HPDE6-E6E7 (cell line): ENCODE results near the gene FUT8.

ENCODE experiments used
- DNase-seq: peaks from one replicate; pipeline ENCODE4 v3.0.0; 2011; ENCODE audit warnings: missing footprints; ENCODE audit errors: extremely low spot score

The FUT8 gene

GRCh38 chr14:65558363-65558762 is 145.8 kb downstream of the FUT8 start:
- DNase-seq: no peak

GRCh38 chr14:65560340-65561027 is 148.0 kb downstream of the FUT8 start:
- no peak for DNase-seq

- DNase-seq: no peak
Observed at GRCh38 chr14:65564370-65564769, 151.8 kb downstream of the FUT8 start.

- no peak for DNase-seq
Observed at GRCh38 chr14:65565948-65566347, 153.4 kb downstream of the FUT8 start.

DNA sequence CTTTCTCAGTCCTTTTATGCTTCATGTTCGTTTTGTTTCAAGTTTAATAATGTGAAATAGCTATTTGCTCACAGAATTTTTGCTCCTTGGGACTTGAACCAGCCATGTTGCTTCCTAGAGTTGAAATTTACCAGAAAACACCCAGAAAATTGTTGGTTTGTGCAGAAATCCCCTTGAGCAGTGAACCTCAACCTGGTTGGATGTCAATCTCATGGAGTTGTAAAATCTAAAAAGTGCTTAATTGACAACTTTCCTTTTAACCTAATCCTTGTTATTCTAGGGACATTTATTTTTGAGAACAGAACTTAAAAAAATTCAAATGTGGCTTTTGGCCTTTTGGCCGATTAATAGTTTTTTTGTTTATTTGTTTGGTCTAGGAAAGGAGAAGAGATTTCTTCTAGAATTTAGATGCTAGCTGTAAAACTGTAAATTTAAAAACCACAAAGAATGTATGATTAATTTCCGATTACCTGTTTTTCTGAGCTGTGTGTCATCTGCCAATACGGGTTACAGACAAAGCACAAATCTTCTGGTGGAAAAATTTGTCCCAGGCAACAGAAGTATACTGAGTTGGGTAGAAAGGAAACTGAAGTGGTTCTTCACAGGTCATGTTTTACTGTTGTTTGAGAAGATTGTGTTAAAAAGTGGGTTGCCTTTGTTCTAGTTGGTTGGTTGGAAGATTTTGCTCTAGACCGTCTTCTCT is 154.4 kb downstream of the FUT8 start:
- DNase-seq: peak; percentile 10

DNA sequence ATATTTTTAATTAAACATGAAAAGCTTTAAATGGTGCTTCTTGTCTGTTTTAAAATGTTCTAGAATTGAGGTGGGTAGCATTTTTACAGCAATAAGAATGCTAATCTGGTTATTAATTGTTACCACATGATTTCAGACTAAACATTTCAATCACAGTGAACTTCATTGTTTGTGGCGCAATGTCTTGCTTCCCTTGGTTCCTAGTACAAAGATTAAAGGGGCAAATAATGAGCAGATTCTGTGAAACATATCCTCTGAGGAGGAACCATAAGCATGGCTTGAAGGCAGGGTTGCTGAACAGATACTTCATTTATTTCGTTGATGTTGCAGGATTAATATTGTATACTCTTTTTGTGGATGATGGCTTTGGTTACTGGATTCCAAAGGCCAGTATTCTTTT is 162.1 kb downstream of the FUT8 start:
- DNase-seq: no peak

DNA sequence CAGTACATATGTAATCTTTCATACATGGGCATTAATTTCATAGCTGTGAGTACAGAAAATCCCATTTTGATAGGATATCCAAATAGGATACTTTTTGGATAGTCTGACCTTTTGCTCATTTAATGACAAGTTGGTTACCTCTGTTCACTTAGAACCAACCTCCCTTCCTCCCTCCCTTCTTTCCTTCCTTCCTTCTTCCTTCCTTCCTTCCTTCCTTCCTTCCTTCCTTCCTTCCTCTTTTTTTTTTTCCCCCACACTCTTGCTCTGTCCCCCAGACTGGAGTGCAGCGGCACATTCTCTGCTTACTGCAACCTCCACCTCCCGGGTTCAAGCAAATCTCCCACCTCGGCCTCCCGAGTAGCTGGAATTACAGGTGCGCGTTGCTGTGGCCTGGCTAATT is 162.9 kb downstream of the FUT8 start:
- no peak for DNase-seq

GRCh38 chr14:65580973-65581372 is 168.4 kb downstream of the FUT8 start:
- no peak for DNase-seq

GRCh38 chr14:65581378-65581777 is 168.8 kb downstream of the FUT8 start:
- no peak for DNase-seq

- DNase-seq: no peak
Observed at GRCh38 chr14:65581799-65582198, 169.3 kb downstream of the FUT8 start.

- DNase-seq: no peak
Observed at GRCh38 chr14:65585216-65585615, 172.7 kb downstream of the FUT8 start.

DNA sequence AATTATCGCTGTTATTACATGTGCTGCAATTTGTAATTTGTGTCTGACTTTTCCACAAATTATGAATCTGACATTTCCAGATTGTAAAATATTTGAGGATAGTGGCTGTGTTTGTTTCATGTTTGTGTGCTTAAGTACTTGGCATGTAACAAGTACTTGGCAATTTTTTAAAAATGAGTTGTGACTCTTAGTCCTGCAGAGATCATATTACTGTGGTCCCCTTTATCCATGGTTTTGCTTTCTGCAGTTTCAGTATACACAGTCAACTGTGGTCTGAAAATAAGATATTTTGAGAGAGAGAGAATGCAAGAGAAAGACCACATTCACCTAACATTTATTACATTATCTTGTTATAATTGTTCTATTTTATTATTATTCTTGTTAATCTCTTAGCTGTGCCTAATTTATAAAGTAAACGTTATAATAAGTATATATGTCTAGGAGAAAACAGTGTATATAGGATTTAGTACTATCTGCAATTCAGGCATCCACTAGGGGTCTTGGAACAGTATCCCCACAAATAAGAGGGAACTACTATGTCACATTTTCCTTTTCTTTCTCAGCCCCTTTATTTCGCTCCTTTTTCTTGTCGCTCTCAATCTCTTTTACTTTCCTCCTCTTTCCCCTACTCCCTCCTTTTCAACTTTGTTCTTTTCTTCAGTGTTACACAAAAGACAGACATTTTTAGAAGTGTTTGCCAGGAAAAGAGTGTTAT is 176.1 kb downstream of the FUT8 start:
- no peak for DNase-seq

GRCh38 chr14:65594153-65594881 is 181.8 kb downstream of the FUT8 start:
- peak; percentile 2 for DNase-seq

GRCh38 chr14:65594882-65595237 is 182.3 kb downstream of the FUT8 start:
- no peak for DNase-seq

DNA sequence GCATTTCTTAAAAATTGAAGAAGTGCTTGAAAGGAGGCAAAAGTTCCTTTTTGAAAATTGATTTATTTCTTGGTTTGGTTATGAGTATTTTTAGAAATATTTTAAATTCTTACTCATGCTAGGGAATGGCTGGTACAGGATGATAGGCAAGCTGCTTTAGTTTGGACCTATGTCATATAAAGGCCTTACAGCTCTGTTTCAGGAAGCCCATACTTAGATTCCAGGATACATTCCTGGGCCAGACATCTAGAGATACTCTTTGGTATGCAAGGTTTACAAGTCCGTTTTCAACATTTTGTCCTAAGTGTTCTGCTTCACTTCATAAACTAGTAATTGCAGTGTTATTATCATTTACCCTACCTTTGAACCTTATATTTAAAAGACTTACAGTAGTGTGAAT is 186.8 kb downstream of the FUT8 start:
- DNase-seq: no peak

- no peak for DNase-seq
Observed at GRCh38 chr14:65600742-65601141, 188.2 kb downstream of the FUT8 start.

DNA sequence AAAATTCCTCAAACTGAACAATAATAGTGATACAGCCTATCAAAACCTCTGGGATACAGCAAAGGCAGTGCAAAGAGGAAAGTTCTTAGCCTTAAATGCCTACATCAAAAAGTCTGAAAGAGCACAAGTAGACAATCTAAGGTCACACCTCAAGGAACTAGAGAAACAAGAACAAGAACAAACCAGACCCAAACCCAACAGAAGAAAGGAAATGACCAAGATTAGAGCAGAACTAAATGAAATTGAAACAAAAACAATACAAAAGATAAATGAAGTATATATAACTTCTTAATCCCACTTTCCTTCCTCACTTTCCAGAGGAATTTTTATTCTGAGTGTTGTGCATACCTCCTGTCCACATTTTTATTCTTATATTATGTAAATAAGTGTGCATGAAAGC is 192.0 kb downstream of the FUT8 start:
- no peak for DNase-seq

- no peak for DNase-seq
Observed at GRCh38 chr14:65604936-65605335, 192.4 kb downstream of the FUT8 start.

DNA sequence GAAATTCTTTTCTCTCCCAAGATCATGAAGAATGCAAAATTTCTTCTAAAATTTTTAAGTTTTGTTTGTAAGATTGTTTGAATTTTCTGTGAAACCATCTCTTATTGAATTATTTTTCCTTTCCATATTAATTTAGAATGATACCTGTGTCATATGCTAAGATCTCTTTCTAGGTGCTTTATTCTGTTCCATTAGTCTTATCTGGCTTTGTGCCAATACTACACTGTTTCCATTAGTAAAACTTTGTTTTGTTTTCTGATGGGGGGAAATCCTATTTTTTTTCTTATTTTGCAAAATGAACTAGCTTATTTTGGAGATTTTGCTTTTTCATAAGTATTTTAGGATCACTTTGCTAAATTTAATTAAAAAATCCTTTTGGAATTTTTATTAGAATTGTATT is 193.9 kb downstream of the FUT8 start:
- no peak for DNase-seq

- no peak for DNase-seq
Observed at GRCh38 chr14:65613131-65613650, 200.7 kb downstream of the FUT8 start.

GRCh38 chr14:65618996-65619395 is 206.5 kb downstream of the FUT8 start:
- no peak for DNase-seq

DNA sequence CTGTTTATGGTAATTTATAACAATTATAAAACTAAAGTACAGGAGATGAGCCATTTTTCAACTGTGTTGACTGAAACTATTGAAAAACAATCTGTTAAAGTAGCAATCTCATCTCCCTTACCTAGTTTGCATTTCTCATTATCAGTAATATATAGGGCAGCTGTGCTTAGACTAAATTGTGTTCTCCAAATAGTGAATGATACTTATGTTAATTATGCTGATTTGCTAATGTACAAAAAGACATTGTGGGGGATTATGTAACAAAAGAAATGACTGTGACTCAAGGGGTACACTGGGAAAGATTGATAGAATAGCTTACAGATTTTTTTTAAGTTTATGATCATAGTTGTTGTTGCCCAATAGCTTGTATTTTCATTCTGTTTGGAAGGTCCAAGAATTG is 207.7 kb downstream of the FUT8 start:
- DNase-seq: no peak
